ENCODE results near the gene MAS1.
"Not testable (repeated sequence)": the region's sequence is repeated elsewhere in the genome, so short reads cannot be mapped to it uniquely, and the experiment has no call there.

The MAS1 gene

DNA sequence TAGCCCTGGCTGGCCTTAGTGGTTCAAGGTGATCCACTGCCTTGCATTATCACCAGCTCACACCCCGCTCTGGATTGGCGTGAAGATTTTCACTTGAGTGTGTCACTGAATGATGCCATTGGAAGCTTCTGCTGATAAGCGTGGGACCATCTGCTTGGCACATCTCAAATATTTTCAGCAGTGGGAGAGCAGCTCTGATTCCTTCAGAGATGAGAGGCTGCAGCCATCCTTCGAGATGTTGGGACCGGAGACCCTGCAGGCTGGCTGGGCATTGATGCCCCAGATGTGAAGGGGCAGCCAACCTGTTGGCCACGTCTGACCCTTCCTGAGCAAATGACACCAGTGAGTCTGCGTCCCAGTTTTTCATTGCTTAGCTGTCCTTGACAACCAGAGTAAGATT, at the start of gene MAS1:
Gene MAS1, plus strand, starts transcription at position 197 of the 400 bp plus-strand sequence. CDS start 15,968 bp downstream, outside the sequence.
- no peak for DNase-seq (ENCODE audit: low spot score)
- TF ChIP-seq, protein P1, sequence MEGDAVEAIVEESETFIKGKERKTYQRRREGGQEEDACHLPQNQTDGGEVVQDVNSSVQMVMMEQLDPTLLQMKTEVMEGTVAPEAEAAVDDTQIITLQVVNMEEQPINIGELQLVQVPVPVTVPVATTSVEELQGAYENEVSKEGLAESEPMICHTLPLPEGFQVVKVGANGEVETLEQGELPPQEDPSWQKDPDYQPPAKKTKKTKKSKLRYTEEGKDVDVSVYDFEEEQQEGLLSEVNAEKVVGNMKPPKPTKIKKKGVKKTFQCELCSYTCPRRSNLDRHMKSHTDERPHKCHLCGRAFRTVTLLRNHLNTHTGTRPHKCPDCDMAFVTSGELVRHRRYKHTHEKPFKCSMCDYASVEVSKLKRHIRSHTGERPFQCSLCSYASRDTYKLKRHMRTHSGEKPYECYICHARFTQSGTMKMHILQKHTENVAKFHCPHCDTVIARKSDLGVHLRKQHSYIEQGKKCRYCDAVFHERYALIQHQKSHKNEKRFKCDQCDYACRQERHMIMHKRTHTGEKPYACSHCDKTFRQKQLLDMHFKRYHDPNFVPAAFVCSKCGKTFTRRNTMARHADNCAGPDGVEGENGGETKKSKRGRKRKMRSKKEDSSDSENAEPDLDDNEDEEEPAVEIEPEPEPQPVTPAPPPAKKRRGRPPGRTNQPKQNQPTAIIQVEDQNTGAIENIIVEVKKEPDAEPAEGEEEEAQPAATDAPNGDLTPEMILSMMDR (IDR thresholded peaks at IDR 0.05; ENCODE audit: extremely low read depth, insufficient read depth, missing control alignments): no peak
- in situ Hi-C loops (cut with MboI; ENCODE audit: low pct_unique_long_range_greater_than_20kb, low sequenced_read_pairs, unreplicated experiment): no loop called here

DNA sequence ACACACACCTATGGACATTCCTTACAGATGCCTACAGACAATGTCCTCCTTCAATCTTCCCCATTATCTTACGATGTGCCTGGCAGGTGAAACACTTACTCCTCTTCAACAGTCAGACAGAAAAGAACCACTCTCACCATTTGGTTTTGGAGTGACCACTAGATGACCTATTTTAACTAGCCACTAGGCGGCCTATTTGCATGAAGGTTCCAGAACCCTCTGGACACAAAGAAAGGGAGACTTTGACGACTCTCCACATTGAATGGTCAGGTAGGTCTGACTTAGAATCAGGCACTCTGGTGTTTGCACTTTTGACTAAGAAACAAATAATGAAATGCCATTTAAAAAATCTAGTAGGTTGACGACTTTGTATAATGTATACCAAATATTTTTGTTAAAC, 48.8 kb upstream of the MAS1 start:
- DNase-seq (ENCODE audit: low spot score): no peak
- in situ Hi-C loops (cut with MboI; ENCODE audit: low pct_unique_long_range_greater_than_20kb, low sequenced_read_pairs, unreplicated experiment): no loop called here

DNA sequence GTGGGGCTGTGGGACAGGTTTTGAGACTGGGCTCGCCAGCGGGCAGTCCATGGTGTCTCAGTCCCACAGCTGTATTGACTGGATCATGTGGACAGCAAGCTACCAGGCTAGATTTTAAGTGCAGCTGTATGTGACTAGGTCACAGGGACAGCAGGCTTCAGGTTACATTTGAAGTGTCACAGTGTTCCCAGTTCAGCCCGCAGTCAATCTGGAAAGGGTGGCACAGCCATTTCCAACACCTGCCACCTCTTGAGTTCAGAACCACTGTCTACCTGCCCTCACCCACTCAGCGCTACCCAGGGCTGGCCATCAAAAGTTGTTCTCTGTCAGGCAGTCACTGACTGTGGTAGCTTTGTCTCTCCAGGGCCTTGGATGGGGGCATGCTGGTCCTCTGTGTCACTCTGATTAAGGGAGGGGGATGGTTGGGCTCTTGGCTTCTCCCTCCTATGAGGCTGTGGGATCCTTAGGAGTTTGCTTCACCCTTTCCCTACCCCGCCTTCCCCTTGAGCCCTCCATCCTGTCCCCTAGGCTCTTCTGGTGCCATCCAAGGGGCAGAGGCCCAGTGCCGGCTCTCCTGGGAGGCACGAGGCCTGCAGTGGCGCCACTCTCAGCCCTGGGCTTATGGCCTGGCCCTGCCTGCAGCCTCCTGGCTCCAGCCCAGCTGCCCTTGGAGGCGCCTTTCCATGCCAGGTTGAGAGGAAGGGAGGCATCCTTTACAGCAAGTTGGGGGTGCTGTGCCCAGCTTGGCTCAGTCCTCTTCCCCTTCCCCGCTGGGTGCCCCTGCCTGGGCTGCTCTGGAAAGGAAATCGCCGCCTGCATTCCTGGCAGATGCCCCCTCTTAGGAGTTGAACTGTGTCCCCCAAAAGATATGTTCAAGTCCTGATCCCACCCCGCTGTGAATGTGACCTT, 45.8 kb upstream of the MAS1 start:
- in situ Hi-C loops (cut with MboI; ENCODE audit: low pct_unique_long_range_greater_than_20kb, low sequenced_read_pairs, unreplicated experiment): no loop called here
- TF ChIP-seq, protein P1 (IDR thresholded peaks at IDR 0.05; ENCODE audit: extremely low read depth, insufficient read depth, missing control alignments): no peak
- no peak for DNase-seq (ENCODE audit: low spot score)

More for the DNA sequence above, 48.8 kb upstream of the MAS1 start:
- TF ChIP-seq, protein P1 (IDR thresholded peaks at IDR 0.05; ENCODE audit: extremely low read depth, insufficient read depth, missing control alignments): peak; percentile 4

DNA sequence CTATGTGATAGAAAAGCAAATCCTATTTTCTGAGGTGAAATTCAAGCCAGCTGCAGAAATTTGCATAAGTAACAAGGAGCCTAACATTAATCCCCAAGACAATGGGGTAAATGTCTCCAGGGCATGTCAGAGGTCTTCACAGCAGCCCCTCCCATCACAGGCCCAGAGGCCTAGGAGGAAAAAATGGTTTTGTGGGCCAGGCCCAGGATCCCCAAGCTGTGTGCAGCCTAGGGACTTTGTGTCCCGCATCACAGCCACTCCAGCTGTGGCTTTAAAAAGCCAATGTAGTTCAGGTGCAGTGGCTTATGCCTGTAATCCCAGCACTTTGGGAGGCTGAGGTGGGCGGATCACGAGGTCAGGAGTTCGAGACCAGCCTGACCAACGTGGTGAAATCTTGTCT, 42.2 kb upstream of the MAS1 start:
- in situ Hi-C loops (cut with MboI; ENCODE audit: low pct_unique_long_range_greater_than_20kb, low sequenced_read_pairs, unreplicated experiment); DNase-seq (ENCODE audit: low spot score): not testable (repeated sequence)

DNA sequence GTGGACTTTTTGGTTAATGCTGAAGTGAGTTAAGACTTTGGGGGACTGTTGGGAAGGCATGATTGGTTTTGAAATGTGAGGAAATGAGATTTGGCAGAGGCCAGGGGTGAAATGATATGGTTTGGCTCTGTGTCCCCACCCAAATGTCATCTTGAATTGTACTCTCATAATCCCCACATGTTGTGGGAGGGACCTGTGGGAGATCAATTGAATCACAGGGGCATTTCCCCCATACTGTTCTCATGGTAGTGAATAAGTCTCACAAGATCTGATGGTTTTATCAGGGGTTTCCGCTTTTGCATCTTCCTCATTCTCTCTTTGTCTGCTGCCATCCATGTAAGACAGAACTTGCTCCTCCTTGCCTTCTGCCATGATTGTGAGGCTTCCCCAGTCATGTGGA, 40.9 kb upstream of the MAS1 start:
- DNase-seq (ENCODE audit: low spot score): not testable (repeated sequence)
- in situ Hi-C loops (cut with MboI; ENCODE audit: low pct_unique_long_range_greater_than_20kb, low sequenced_read_pairs, unreplicated experiment): loop anchor here (25.0 kb wide), 1 partner anchor 612 kb away; no protein-coding TSS in a partner anchor

DNA sequence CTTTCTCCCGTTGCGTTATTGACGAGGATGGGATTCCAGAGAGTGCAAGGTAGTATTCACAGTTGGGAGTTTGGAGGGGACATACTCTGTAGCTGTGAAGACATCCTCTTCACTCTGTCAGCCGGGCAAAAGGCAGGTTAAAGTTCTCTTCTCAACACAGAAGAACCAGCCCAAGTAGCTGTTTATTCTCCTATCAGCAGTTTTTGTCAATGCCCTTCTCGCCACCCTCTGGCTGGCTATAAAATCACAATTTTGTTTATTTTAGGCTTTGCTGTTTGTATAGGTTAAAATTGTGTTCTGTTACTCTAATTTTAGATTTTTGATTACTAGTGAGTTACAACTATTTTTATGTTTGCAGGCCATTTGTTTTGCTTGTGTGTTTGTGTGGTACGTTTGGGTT, 37.9 kb upstream of the MAS1 start:
- DNase-seq (ENCODE audit: low spot score): no peak
- in situ Hi-C loops (cut with MboI; ENCODE audit: low pct_unique_long_range_greater_than_20kb, low sequenced_read_pairs, unreplicated experiment): loop anchor here (25.0 kb wide), 1 partner anchor 609 kb away; no protein-coding TSS in a partner anchor
- TF ChIP-seq, protein P1 (IDR thresholded peaks at IDR 0.05; ENCODE audit: extremely low read depth, insufficient read depth, missing control alignments): no peak

DNA sequence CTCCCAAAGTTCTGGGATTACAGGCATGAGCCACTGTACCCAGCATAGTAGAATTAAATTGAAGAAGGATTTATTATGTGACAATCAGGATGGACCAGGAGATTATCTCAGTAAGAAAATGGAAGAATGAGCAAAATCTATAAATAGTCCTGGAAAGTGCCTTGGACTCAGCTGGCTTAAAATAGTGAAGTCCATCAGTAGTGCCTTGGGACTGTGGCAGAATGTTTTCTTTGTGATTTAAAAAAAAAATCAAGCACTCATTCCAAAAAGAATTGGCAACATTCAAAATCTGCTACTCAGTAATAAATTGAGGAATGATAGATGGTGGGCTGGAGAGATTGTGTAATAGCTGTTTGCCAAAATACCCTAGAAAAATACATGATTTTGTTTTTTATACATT, 37.0 kb upstream of the MAS1 start:
- in situ Hi-C loops (cut with MboI; ENCODE audit: low pct_unique_long_range_greater_than_20kb, low sequenced_read_pairs, unreplicated experiment): loop anchor here (25.0 kb wide), 1 partner anchor 609 kb away; no protein-coding TSS in a partner anchor
- no peak for DNase-seq (ENCODE audit: low spot score)
- TF ChIP-seq, protein P1 (IDR thresholded peaks at IDR 0.05; ENCODE audit: extremely low read depth, insufficient read depth, missing control alignments): no peak

All from GM13977 (cell line).